Liver (tissue), 9 donors: ENCODE measurements around the gene SOX5. TPM values are rescaled to one million over a fixed set of nuclear protein-coding genes. Genes with fewer than 3 reads are reported as not detected.

Experiments used
- DNase-seq: peaks from one replicate; pipeline ENCODE4 v3.0.0-alpha.2; 2017; ENCODE audit warnings: low spot score
- H3K27ac ChIP-seq, 2 donors: one replicate each; pipeline ENCODE4 v1.7.0; 2013; ENCODE audit warnings: inconsistent platforms in 2 of 2, low read length in 2 of 2, control low read depth in 1 of 2, low read depth in 1 of 2, mild to moderate bottlenecking in 1 of 2
- H3K27me3 ChIP-seq, 4 donors: one replicate each; pipeline versions ENCODE4 v1.6.1 to v1.7.0; 2013; ENCODE audit warnings: low read length in 3 of 4, inconsistent platforms in 1 of 4, mild to moderate bottlenecking in 1 of 4, moderate library complexity in 1 of 4; ENCODE audit not compliant: control insufficient read depth in 4 of 4, insufficient read depth in 4 of 4
- H3K36me3 ChIP-seq, 4 donors: one replicate each; pipeline versions ENCODE4 v1.6.1 to v1.7.0; 2013; ENCODE audit warnings: low read length in 3 of 4, mild to moderate bottlenecking in 3 of 4, low read depth in 1 of 4, moderate library complexity in 1 of 4; ENCODE audit not compliant: control insufficient read depth in 4 of 4, insufficient read depth in 3 of 4
- H3K4me1 ChIP-seq, 4 donors: one replicate each; pipeline versions ENCODE4 v1.6.1 to v1.7.0; 2013; ENCODE audit warnings: low read length in 3 of 4, mild to moderate bottlenecking in 3 of 4, moderate library complexity in 1 of 4; ENCODE audit not compliant: control insufficient read depth in 4 of 4, insufficient read depth in 4 of 4
- H3K4me3 ChIP-seq, 3 donors: one replicate each; pipeline versions ENCODE4 v1.6.1 to v1.7.0; 2013; ENCODE audit warnings: low read length in 3 of 3, control low read depth in 1 of 3, low read depth in 1 of 3, mild to moderate bottlenecking in 1 of 3
- H3K9ac ChIP-seq, 2 donors: one replicate each; pipeline ENCODE4 v1.7.0; 2013; ENCODE audit warnings: low read length in 2 of 2, mild to moderate bottlenecking in 2 of 2, moderate library complexity in 2 of 2, control low read depth in 1 of 2, low read depth in 1 of 2
- H3K9me3 ChIP-seq, 4 donors: one replicate each; pipeline versions ENCODE4 v1.6.1 to v1.7.0; 2013; ENCODE audit warnings: low read length in 3 of 4; ENCODE audit not compliant: control insufficient read depth in 4 of 4
- EGR1 ChIP-seq, 2 donors: IDR thresholded peaks; 2 replicates each; pipeline ENCODE4 v1.6.1; 2016 to 2018; ENCODE audit warnings: antibody characterized with exemption in 2 of 2, low read depth in 2 of 2
- FOXA1 ChIP-seq: IDR thresholded peaks from 2 replicates; pipeline ENCODE4 v1.6.1; 2016; ENCODE audit warnings: antibody characterized with exemption
- FOXA2 ChIP-seq: IDR thresholded peaks from 2 replicates; pipeline ENCODE4 v1.6.1; 2016; ENCODE audit warnings: antibody characterized with exemption
- GABPA ChIP-seq, 2 donors: IDR thresholded peaks in 1 of 2; conservative IDR thresholded peaks in 1 of 2; 2 replicates each; pipeline ENCODE4 v1.6.1; 2016; ENCODE audit warnings: antibody characterized with exemption in 2 of 2, mild to moderate bottlenecking in 1 of 2, moderate library complexity in 1 of 2
- HNF4A ChIP-seq, 2 donors: conservative IDR thresholded peaks; 2 replicates each; pipeline ENCODE4 v1.6.1; 2016; ENCODE audit warnings: antibody characterized with exemption in 2 of 2, mild to moderate bottlenecking in 2 of 2
- HNF4G ChIP-seq: IDR thresholded peaks from 2 replicates; pipeline ENCODE4 v1.6.1; 2016; ENCODE audit warnings: antibody characterized with exemption
- JUND ChIP-seq, 2 donors: IDR thresholded peaks; 2 replicates each; pipeline ENCODE4 v1.6.1; 2016; ENCODE audit warnings: antibody characterized with exemption in 2 of 2
- MAX ChIP-seq: IDR thresholded peaks from 2 replicates; pipeline ENCODE4 v1.6.1; 2016; ENCODE audit warnings: antibody characterized with exemption
- NR2F2 ChIP-seq: IDR thresholded peaks from 2 replicates; pipeline ENCODE4 v1.6.1; 2016; ENCODE audit warnings: antibody characterized with exemption
- RAD21 ChIP-seq, 2 donors: IDR thresholded peaks; 2 replicates each; pipeline ENCODE4 v1.6.1; 2016; ENCODE audit warnings: antibody characterized with exemption in 2 of 2, mild to moderate bottlenecking in 2 of 2
- RXRA ChIP-seq, 2 donors: IDR thresholded peaks; 2 replicates each; pipeline ENCODE4 v1.6.1; 2017 to 2018; ENCODE audit warnings: antibody characterized with exemption in 2 of 2, mild to moderate bottlenecking in 1 of 2
- SP1 ChIP-seq: IDR thresholded peaks from 2 replicates; pipeline ENCODE4 v1.6.1; 2018; ENCODE audit warnings: antibody characterized with exemption, mild to moderate bottlenecking
- TAF1 ChIP-seq: conservative IDR thresholded peaks from 2 replicates; pipeline ENCODE4 v1.6.1; 2016; ENCODE audit warnings: antibody characterized with exemption, mild to moderate bottlenecking
- YY1 ChIP-seq: IDR thresholded peaks from 2 replicates; pipeline ENCODE4 v1.6.1; 2016; ENCODE audit warnings: antibody characterized with exemption, mild to moderate bottlenecking
- ZBTB33 ChIP-seq: IDR thresholded peaks from 2 replicates; pipeline ENCODE4 v1.6.1; 2016; ENCODE audit warnings: antibody characterized with exemption
- WGBS: extraction: QIAGEN DNeasy Blood & Tissue Kit; methylation state at CpG from one replicate; pipeline ENCODE4 v1.1.7; 2013; 5-methylcytosine and 5-hydroxymethylcytosine counted together
- polyA plus RNA-seq, 2 donors: library from polyadenylated mRNA; stranded (reverse) in 1 of 2; unstranded in 1 of 2; fragments of 200-250 nt in 1 of 2; fragments of >200 nt in 1 of 2; fragmentation: Nextera tagmentation in 1 of 2; extraction: Ambion mirVana in 1 of 2; gene quantifications; one replicate each; pipeline versions ENCODE4 v1.2.1 to v1.2.3, GENCODE V29; 2013 to 2015
- total RNA-seq, 2 donors: library from RNA; depleted of rRNA; stranded (reverse); fragments of >200 nt; gene quantifications; one replicate each; pipeline ENCODE4 v1.2.3, GENCODE V29; 2014
- TF ChIP-seq, protein P1 (sequence below): IDR thresholded peaks from 2 replicates; pipeline ENCODE4 v1.6.1; 2016; ENCODE audit warnings: antibody characterized with exemption, mild to moderate bottlenecking
- TF ChIP-seq, protein P2 (sequence below): IDR thresholded peaks from 2 replicates; pipeline ENCODE4 v1.6.1; 2016; ENCODE audit warnings: antibody characterized with exemption
- donor health status: healthy.
- donor health status: healthy.
- donor health status: healthy.
- donor health status: healthy.
- donor health status: healthy.

Gene SOX5
- total and polyA plus RNA-seq, 4 donors: 2.3 to 42.4 (median 12.3) TPM

DNA sequence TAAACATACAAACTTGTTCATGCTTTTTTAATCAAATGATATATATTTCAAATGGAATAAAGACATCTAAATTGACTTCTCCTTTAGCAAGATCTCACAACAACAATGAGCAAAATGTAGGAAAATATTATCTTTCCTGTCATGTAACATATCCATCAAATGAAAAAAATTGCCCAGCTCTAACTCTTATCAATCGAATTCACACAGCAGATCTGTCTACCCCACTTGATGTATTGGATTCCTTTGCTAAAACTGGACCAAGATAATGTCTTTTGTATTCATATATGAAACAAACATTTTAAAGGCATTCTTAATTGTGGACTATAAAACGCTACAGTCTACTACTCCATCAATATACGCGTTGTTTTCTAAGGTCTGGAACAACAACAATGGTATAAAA lies 218.0 kb downstream of the SOX5 start:
- Histone ChIP-seq H3K36me3 (peaks cover 2 to 21% (median 7%) of the 10 kb centered on the region in 4 donors), H3K27ac (no peak overlapping the region), H3K4me3 (no peak overlapping the region), H3K4me1 (no peaks in the 10 kb centered on the region), H3K9ac (no peak overlapping the region), H3K9me3 (no peaks in the 10 kb centered on the region), H3K27me3 (no peaks in the 10 kb centered on the region)
- 91% methylated on average over 4 of the region's 4 CpGs for WGBS
- no peak for DNase-seq
- TF ChIP-seq HNF4A (conservative IDR thresholded peaks at IDR 0.05) (no peak), HNF4G (no peak), NR2F2 (no peak), FOXA1 (no peak), RXRA (IDR thresholded peaks at IDR 0.05) (no peak), SP1 (no peak), GABPA (IDR thresholded peaks at IDR 0.05 in 1 of 2, conservative IDR thresholded peaks at IDR 0.05 in 1 of 2) (no peak), YY1 (no peak), EGR1 (IDR thresholded peaks at IDR 0.05; ENCODE audit: low read depth in 2 of 2) (no peak), JUND (IDR thresholded peaks at IDR 0.05) (no peak), TAF1 (no peak), ZBTB33 (no peak), FOXA2 (no peak)
- TF ChIP-seq, protein P1, sequence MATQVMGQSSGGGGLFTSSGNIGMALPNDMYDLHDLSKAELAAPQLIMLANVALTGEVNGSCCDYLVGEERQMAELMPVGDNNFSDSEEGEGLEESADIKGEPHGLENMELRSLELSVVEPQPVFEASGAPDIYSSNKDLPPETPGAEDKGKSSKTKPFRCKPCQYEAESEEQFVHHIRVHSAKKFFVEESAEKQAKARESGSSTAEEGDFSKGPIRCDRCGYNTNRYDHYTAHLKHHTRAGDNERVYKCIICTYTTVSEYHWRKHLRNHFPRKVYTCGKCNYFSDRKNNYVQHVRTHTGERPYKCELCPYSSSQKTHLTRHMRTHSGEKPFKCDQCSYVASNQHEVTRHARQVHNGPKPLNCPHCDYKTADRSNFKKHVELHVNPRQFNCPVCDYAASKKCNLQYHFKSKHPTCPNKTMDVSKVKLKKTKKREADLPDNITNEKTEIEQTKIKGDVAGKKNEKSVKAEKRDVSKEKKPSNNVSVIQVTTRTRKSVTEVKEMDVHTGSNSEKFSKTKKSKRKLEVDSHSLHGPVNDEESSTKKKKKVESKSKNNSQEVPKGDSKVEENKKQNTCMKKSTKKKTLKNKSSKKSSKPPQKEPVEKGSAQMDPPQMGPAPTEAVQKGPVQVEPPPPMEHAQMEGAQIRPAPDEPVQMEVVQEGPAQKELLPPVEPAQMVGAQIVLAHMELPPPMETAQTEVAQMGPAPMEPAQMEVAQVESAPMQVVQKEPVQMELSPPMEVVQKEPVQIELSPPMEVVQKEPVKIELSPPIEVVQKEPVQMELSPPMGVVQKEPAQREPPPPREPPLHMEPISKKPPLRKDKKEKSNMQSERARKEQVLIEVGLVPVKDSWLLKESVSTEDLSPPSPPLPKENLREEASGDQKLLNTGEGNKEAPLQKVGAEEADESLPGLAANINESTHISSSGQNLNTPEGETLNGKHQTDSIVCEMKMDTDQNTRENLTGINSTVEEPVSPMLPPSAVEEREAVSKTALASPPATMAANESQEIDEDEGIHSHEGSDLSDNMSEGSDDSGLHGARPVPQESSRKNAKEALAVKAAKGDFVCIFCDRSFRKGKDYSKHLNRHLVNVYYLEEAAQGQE: no peak
- TF ChIP-seq, protein P2, sequence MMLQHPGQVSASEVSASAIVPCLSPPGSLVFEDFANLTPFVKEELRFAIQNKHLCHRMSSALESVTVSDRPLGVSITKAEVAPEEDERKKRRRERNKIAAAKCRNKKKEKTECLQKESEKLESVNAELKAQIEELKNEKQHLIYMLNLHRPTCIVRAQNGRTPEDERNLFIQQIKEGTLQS: no peak

DNA sequence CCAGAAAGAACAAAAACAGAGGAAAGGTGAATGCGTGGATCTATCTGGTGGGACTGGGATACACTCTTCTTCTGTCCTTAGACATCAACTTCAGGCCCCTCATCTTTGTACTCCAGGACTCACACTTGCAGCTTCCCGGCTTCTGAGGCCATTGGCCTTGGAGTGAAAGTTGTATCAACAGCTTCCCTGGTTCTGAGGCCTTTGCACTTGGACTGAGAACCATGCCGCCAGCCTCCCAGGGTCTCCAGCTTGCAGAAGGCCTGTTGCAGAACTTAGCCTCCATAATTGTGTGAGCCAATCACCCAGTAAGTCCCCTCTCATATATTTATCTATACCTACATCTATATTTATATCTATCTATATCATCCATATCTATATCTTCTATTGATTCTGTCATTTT lies 218.4 kb downstream of the SOX5 start:
- H3K36me3 ChIP-seq: peaks cover 2 to 21% (median 7%) of the 10 kb centered on the region in 4 donors
- H3K27ac ChIP-seq: no peak overlapping the region
- no peak for TF ChIP-seq NR2F2
- TF ChIP-seq MAX: no peak
- TF ChIP-seq RAD21 (IDR thresholded peaks at IDR 0.05): no peak
- TF ChIP-seq TAF1: no peak
- no peak for DNase-seq
- no peaks in the 10 kb centered on the region for H3K27me3 ChIP-seq
- H3K4me1 ChIP-seq: no peaks in the 10 kb centered on the region
- no peak overlapping the region for H3K9ac ChIP-seq
- H3K4me3 ChIP-seq: no peak overlapping the region
- WGBS: 86% methylated on average over 3 of the region's 3 CpGs
- no peaks in the 10 kb centered on the region for H3K9me3 ChIP-seq
